ENCODE measurements around the gene TMEM209.
"Not testable (repeated sequence)": the region's sequence is repeated elsewhere in the genome, so short reads cannot be mapped to it uniquely, and the experiment has no call there.

Gene TMEM209

DNA sequence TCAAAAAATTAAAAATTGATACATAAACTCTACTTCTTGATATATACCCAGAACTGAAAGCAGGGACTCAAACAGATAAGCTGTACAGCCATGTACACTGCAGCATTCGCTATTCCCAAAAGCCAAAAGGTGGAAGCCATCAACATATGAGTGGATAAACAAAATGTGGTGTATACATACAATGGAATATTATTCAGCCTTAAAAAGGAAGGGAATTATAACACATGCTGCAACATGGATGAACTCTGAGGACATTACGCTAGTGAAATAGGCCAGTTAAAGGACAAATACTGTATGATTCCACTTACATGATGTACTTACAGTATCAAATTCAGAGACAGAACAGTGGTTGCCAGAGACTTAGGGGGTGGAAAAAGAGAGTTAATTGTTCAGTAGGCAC, 8.1 kb downstream of the TMEM209 start:
- H3K36me3 ChIP-seq (ENCODE audit: control insufficient read depth in 5 of 5, insufficient read depth in 5 of 5, low read length in 5 of 5), result peaks cover 31 to 47% (median 39%) of the 10 kb centered on the region in 5 donors
- no peaks in the 10 kb centered on the region for H3K4me1 ChIP-seq (ENCODE audit: control insufficient read depth in 5 of 5, insufficient read depth in 5 of 5, low read length in 5 of 5)
- no peaks in the 10 kb centered on the region for H3K9me3 ChIP-seq (ENCODE audit: control insufficient read depth in 5 of 5, low read length in 5 of 5)
- H3K9ac ChIP-seq (ENCODE audit: low read length in 5 of 5), result no peak overlapping the region
- H3K27me3 ChIP-seq (ENCODE audit: control insufficient read depth in 5 of 5, insufficient read depth in 4 of 5, low read length in 5 of 5), result no peaks in the 10 kb centered on the region
- no peak overlapping the region for H3K27ac ChIP-seq (ENCODE audit: low read depth, low read length)
- H3K4me3 ChIP-seq (ENCODE audit: low read depth in 1 of 5, low read length in 5 of 5), result no peak overlapping the region

DNA sequence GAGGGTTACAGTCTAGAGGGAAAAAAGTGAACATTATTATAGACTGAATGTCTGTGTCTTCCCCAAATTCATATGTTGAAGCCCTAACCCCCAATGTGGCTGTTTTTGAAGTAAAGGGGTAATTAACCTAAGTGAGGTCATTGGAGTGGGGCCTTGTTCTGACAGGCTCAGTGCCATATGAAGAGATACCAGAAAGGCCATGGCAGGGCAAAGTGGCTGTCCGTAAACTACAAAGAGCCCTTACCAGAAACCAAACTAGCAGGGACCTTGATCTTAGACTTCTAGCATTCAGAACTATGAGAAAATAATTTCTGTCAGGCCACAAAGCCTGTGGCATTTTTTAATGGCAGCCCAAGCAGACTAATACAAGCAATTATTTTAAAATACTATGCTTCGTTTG, 8.7 kb downstream of the TMEM209 start:
- no peaks in the 10 kb centered on the region for H3K9me3 ChIP-seq (ENCODE audit: control insufficient read depth in 5 of 5, low read length in 5 of 5)
- no peak overlapping the region for H3K27ac ChIP-seq (ENCODE audit: low read depth, low read length)
- no peaks in the 10 kb centered on the region for H3K4me1 ChIP-seq (ENCODE audit: control insufficient read depth in 5 of 5, insufficient read depth in 5 of 5, low read length in 5 of 5)
- H3K27me3 ChIP-seq (ENCODE audit: control insufficient read depth in 5 of 5, insufficient read depth in 4 of 5, low read length in 5 of 5), result no peaks in the 10 kb centered on the region
- H3K4me3 ChIP-seq (ENCODE audit: low read depth in 1 of 5, low read length in 5 of 5), result no peak overlapping the region
- H3K9ac ChIP-seq (ENCODE audit: low read length in 5 of 5), result no peak overlapping the region
- peaks cover 30 to 47% (median 39%) of the 10 kb centered on the region in 5 donors for H3K36me3 ChIP-seq (ENCODE audit: control insufficient read depth in 5 of 5, insufficient read depth in 5 of 5, low read length in 5 of 5)

DNA sequence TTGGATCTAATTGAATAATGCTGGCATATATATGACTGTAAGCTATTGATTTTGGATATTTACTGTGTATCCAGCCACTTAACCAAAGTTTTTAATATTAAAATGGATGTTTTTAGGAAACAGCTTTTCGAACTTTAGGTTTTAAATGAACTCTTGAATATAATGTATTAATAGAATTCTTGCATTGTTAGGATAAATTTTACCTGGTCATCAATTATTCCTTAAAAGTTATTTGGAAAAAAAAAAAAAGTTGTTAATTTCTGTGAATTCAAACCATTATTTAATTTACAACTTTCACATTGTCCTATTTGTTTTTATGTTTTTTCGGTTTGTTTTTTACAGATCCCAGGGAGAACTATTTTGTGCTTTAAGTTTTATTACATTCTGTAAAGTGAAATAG, 9.8 kb downstream of the TMEM209 start:
- no peaks in the 10 kb centered on the region for H3K27me3 ChIP-seq (ENCODE audit: control insufficient read depth in 5 of 5, insufficient read depth in 4 of 5, low read length in 5 of 5)
- no peaks in the 10 kb centered on the region for H3K9me3 ChIP-seq (ENCODE audit: control insufficient read depth in 5 of 5, low read length in 5 of 5)
- peaks cover 29 to 50% (median 32%) of the 10 kb centered on the region in 5 donors for H3K36me3 ChIP-seq (ENCODE audit: control insufficient read depth in 5 of 5, insufficient read depth in 5 of 5, low read length in 5 of 5)
- no peak overlapping the region for H3K9ac ChIP-seq (ENCODE audit: low read length in 5 of 5)
- H3K27ac ChIP-seq (ENCODE audit: low read depth, low read length), result no peak overlapping the region
- no peak overlapping the region for H3K4me3 ChIP-seq (ENCODE audit: low read depth in 1 of 5, low read length in 5 of 5)
- no peaks in the 10 kb centered on the region for H3K4me1 ChIP-seq (ENCODE audit: control insufficient read depth in 5 of 5, insufficient read depth in 5 of 5, low read length in 5 of 5)

DNA sequence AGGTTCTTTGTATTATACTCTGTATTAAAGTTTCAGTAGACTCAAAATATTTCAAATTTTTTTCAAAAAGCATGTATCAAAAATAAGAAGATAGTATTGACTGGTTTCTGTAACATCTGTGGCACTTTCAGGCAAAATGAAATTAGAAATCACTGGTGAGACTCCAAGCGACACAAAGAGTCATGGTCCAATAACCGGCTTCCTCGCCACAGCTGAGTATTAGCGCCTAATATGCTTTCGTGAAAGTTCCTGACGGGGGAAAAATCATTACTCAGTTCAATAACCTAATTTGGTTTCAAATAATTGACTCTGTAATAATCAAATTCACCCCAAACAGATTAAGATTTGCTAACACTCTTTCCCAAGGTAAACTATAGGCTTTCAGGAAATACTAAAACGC, 13.4 kb downstream of the TMEM209 start:
- Histone ChIP-seq H3K27me3 (ENCODE audit: control insufficient read depth in 5 of 5, insufficient read depth in 4 of 5, low read length in 5 of 5) (no peaks in the 10 kb centered on the region), H3K36me3 (ENCODE audit: control insufficient read depth in 5 of 5, insufficient read depth in 5 of 5, low read length in 5 of 5) (peaks cover 17 to 43% (median 27%) of the 10 kb centered on the region in 5 donors), H3K9ac (ENCODE audit: low read length in 5 of 5) (no peak overlapping the region), H3K9me3 (ENCODE audit: control insufficient read depth in 5 of 5, low read length in 5 of 5) (no peaks in the 10 kb centered on the region), H3K4me3 (ENCODE audit: low read depth in 1 of 5, low read length in 5 of 5) (no peak overlapping the region), H3K27ac (ENCODE audit: low read depth, low read length) (no peak overlapping the region), H3K4me1 (ENCODE audit: control insufficient read depth in 5 of 5, insufficient read depth in 5 of 5, low read length in 5 of 5) (no peaks in the 10 kb centered on the region)

DNA sequence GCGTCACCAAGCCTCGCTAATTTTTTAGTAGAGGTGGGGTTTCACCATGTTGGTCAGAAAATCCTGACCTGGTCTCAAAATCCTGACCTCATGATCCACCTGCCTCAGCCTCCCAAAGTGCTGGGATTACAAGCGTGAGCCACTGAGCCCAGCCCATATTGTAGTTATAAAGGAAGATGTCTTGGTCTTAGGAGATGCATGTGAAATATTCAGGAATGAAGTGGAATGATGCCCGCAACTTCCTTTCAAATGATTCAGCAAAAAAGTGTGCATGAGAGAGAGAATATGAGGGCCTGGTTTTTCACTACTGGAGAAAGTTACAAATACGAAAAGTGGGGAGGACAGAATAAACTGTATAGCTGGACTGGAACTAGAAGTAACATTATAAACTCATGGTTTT, 15.9 kb downstream of the TMEM209 start:
- H3K27me3 ChIP-seq (ENCODE audit: control insufficient read depth in 5 of 5, insufficient read depth in 4 of 5, low read length in 5 of 5), result no peaks in the 10 kb centered on the region
- H3K9me3 ChIP-seq (ENCODE audit: control insufficient read depth in 5 of 5, low read length in 5 of 5), result no peaks in the 10 kb centered on the region
- H3K36me3 ChIP-seq (ENCODE audit: control insufficient read depth in 5 of 5, insufficient read depth in 5 of 5, low read length in 5 of 5), result peaks cover 19 to 45% (median 25%) of the 10 kb centered on the region in 5 donors
- no peak overlapping the region for H3K9ac ChIP-seq (ENCODE audit: low read length in 5 of 5)
- no peak overlapping the region for H3K4me3 ChIP-seq (ENCODE audit: low read depth in 1 of 5, low read length in 5 of 5)
- no peak overlapping the region for H3K27ac ChIP-seq (ENCODE audit: low read depth, low read length)
- no peaks in the 10 kb centered on the region for H3K4me1 ChIP-seq (ENCODE audit: control insufficient read depth in 5 of 5, insufficient read depth in 5 of 5, low read length in 5 of 5)

DNA sequence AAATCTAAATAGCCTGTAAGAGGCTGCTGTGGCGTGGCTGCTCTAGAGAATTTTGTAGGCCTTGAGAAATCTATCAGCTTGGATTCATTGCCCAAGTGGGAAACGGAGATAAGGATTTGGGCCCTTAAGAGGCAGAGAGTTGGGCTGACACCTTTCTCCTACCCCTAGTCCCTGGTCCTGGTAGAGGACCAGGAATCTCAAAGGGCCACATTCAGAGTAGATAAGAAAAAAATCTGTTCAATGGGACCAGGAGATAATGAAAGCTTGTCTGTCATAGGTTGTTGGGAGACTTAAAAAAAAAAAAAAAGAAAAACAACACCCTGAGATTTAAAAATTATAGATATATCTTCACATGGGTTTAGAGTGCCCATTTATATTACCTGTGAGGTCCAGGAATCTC, 17.8 kb downstream of the TMEM209 start:
- Histone ChIP-seq H3K9me3 (ENCODE audit: control insufficient read depth in 5 of 5, low read length in 5 of 5) (no peaks in the 10 kb centered on the region), H3K4me3 (ENCODE audit: low read depth in 1 of 5, low read length in 5 of 5) (no peak overlapping the region), H3K4me1 (ENCODE audit: control insufficient read depth in 5 of 5, insufficient read depth in 5 of 5, low read length in 5 of 5) (no peaks in the 10 kb centered on the region), H3K27ac (ENCODE audit: low read depth, low read length) (no peak overlapping the region), H3K9ac (ENCODE audit: low read length in 5 of 5) (no peak overlapping the region), H3K27me3 (ENCODE audit: control insufficient read depth in 5 of 5, insufficient read depth in 4 of 5, low read length in 5 of 5) (no peaks in the 10 kb centered on the region), H3K36me3 (ENCODE audit: control insufficient read depth in 5 of 5, insufficient read depth in 5 of 5, low read length in 5 of 5) (peaks cover 28 to 45% (median 30%) of the 10 kb centered on the region in 5 donors)

DNA sequence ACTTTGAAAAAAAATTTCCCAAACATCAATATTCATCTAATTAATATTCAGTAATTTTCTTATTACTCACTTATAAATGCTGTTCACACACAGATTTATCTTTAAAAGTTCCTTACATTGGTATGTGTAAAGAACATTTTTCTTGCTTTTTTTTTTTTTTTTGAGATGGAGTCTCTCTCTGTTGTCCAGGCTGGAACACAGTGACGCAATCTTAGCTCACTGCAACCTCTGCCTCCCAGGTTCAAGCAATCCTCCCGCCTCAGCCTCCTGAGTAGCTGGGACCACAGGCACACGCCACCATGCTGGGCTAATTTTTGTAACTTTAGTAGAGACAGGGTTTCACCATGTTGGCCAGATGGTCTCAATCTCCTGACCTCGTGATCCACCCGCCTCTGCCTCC, 20.9 kb downstream of the TMEM209 start:
- peaks cover 23 to 48% (median 39%) of the 10 kb centered on the region in 5 donors for H3K36me3 ChIP-seq (ENCODE audit: control insufficient read depth in 5 of 5, insufficient read depth in 5 of 5, low read length in 5 of 5)
- not testable (repeated sequence) for H3K27me3 ChIP-seq (ENCODE audit: control insufficient read depth in 5 of 5, insufficient read depth in 4 of 5, low read length in 5 of 5); H3K9me3 ChIP-seq (ENCODE audit: control insufficient read depth in 5 of 5, low read length in 5 of 5); H3K27ac ChIP-seq (ENCODE audit: low read depth, low read length); H3K4me3 ChIP-seq (ENCODE audit: low read depth in 1 of 5, low read length in 5 of 5); H3K4me1 ChIP-seq (ENCODE audit: control insufficient read depth in 5 of 5, insufficient read depth in 5 of 5, low read length in 5 of 5); H3K9ac ChIP-seq (ENCODE audit: low read length in 5 of 5)

DNA sequence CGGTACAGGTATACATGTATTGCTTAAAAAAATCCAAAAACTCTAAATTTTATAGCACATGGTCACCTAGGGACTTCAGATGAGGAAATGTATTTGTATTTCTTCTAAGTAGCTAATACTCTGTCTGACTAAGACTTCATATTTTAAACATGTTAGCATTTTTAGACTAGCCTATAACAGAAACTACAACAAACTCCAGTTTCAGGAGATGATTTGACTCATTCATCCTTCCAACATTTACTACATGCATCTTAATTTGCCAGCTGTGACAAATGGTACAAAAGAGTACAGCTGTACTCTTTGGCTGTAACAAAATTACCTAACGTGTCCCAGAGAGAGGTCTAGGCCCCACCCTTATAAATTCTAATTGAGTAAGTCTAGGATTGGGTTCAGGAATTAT, 22.2 kb downstream of the TMEM209 start:
- Histone ChIP-seq H3K9ac (ENCODE audit: low read length in 5 of 5) (no peak overlapping the region), H3K4me1 (ENCODE audit: control insufficient read depth in 5 of 5, insufficient read depth in 5 of 5, low read length in 5 of 5) (no peaks in the 10 kb centered on the region), H3K4me3 (ENCODE audit: low read depth in 1 of 5, low read length in 5 of 5) (no peak overlapping the region), H3K27me3 (ENCODE audit: control insufficient read depth in 5 of 5, insufficient read depth in 4 of 5, low read length in 5 of 5) (no peaks in the 10 kb centered on the region), H3K36me3 (ENCODE audit: control insufficient read depth in 5 of 5, insufficient read depth in 5 of 5, low read length in 5 of 5) (peaks cover 23 to 48% (median 43%) of the 10 kb centered on the region in 5 donors), H3K9me3 (ENCODE audit: control insufficient read depth in 5 of 5, low read length in 5 of 5) (no peaks in the 10 kb centered on the region), H3K27ac (ENCODE audit: low read depth, low read length) (no peak overlapping the region)

DNA sequence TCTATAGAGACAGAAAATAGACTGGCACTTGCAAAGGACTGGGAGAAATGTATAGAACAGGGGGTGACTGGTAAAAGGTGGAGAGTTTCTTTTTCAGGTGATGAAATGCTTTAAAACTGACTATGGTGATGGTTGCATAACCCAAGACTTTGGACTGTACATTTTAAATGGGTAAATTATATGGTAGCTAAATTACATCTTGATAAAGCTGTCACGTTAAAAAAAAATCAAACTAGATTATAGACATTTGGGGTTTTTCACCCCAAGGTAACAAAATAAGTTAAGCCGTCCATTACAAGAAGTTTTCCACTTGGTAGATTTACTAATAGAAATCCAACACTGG, 24.0 kb downstream of the TMEM209 start:
- Histone ChIP-seq H3K4me1 (ENCODE audit: control insufficient read depth in 5 of 5, insufficient read depth in 5 of 5, low read length in 5 of 5) (no peaks in the 10 kb centered on the region), H3K27ac (ENCODE audit: low read depth, low read length) (no peak overlapping the region), H3K9me3 (ENCODE audit: control insufficient read depth in 5 of 5, low read length in 5 of 5) (no peaks in the 10 kb centered on the region), H3K27me3 (ENCODE audit: control insufficient read depth in 5 of 5, insufficient read depth in 4 of 5, low read length in 5 of 5) (no peaks in the 10 kb centered on the region), H3K9ac (ENCODE audit: low read length in 5 of 5) (no peak overlapping the region), H3K36me3 (ENCODE audit: control insufficient read depth in 5 of 5, insufficient read depth in 5 of 5, low read length in 5 of 5) (peaks cover 23 to 53% (median 43%) of the 10 kb centered on the region in 5 donors), H3K4me3 (ENCODE audit: low read depth in 1 of 5, low read length in 5 of 5) (no peak overlapping the region)

DNA sequence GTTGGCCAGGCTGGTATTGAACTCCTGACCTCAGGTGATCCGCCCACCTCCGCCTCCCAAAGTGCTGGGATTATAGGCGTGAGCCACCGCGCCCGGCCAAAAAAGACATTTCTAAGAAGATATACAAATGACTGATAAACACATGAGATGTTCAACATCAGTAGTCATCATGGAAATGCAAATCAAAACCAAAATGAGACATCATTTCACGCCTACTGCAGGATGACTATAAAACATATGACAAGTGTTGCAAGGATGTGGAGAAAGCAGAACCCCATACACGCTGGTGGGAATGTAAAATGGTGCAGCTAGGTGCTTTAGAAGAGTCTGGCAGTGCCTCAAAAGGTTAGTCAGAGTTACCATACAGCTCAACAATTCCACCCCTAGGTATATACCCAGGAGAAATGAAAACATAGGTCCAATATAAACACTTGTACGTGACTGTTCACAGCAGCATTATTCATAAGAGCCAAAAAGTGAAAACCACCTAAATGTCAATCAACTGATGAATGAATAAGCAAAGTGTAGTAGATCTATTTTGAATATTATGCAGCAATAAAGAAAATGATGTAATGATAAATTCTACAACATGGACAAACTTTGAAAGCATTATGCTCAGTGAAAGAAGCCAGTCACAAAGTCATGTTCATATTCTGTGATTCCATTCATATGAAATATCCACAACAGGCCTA, 24.5 kb downstream of the TMEM209 start:
- Histone ChIP-seq H3K27me3 (ENCODE audit: control insufficient read depth in 5 of 5, insufficient read depth in 4 of 5, low read length in 5 of 5) (no peaks in the 10 kb centered on the region), H3K4me1 (ENCODE audit: control insufficient read depth in 5 of 5, insufficient read depth in 5 of 5, low read length in 5 of 5) (no peaks in the 10 kb centered on the region), H3K9me3 (ENCODE audit: control insufficient read depth in 5 of 5, low read length in 5 of 5) (no peaks in the 10 kb centered on the region), H3K27ac (ENCODE audit: low read depth, low read length) (no peak overlapping the region), H3K9ac (ENCODE audit: low read length in 5 of 5) (no peak overlapping the region), H3K4me3 (ENCODE audit: low read depth in 1 of 5, low read length in 5 of 5) (no peak overlapping the region), H3K36me3 (ENCODE audit: control insufficient read depth in 5 of 5, insufficient read depth in 5 of 5, low read length in 5 of 5) (peaks cover 23 to 53% (median 43%) of the 10 kb centered on the region in 5 donors)
